ENCODE data around the gene TCF7L2.
"Not testable (repeated sequence)": the region's sequence is repeated elsewhere in the genome, so short reads cannot be mapped to it uniquely, and the experiment has no call there.

TCF7L2 gene

DNA sequence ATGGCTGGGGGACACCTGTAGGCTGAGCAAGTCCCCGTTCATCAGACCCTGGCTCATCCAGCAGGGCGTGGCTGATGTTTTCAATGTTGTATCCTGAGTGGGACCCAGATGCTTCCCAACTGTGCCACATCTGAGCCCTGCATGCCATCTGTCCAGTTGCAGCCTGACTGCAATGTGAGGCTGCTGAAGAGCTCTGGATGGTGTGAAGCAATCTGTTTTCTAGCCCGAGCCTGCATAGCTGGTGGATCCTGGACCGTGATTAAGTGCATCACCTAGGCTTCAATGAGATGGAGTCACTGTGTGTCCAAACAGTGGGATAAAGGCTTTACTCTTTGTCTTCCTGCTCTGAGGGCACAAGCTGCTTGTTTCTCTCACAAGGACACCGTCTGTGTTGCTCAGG lies 99.8 kb downstream of the TCF7L2 start:
- no peak for DNase-seq

DNA sequence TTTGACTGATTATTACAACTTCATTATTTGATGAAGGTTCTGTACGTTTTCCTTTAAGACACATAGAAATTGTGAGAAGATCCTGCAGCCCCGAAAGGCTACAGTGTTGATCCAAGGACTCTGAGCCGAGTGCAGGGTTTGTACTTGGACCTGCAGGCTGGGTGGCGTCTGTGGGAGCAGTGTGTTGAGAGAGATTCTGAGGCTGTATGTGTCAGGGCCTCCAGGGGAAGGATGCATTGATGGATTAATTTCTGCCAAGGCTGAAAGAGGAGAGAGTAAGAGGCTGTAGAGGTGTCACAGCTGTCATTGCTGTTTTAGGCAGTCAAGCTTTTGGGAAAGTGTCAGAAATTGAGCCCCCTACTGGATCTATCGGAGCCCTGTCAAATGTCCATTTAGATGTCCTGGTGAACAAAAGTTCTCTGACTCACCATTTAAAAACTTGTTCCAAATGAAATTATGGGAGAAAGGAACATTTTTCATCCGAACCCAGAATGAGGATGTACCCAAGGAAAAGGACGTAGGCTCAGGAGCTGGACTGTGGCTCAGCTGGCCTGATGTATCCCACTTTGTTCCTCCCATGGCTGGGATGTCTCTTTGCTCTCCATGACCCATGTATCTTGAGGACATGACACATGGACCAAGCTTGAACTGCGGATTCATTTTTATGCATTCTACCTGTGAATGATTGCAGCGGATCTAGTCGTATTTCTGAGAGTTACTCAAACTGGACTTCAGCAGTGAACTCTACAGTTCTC lies 102.2 kb downstream of the TCF7L2 start:
- no peak for DNase-seq

DNA sequence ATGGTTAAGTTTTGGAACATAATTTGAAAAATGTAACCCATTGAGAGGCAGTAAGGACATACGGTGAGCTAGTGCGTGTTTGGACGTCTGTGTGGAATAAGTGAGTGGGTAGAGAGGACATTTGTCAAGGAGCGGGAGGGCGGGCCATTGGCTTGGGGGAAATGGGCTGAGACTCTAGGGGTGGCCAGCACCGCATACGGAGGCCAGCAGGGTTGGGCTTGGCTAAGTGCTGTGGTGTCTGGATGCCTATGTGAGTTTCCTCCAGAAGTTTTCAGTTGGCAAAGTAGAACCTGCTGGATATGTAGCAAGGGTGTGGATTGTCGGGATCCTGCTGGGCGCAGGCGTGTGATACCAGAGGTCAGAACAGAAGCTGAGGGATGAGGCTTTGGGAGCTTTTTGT lies 103.0 kb downstream of the TCF7L2 start:
- no peak for DNase-seq

DNA sequence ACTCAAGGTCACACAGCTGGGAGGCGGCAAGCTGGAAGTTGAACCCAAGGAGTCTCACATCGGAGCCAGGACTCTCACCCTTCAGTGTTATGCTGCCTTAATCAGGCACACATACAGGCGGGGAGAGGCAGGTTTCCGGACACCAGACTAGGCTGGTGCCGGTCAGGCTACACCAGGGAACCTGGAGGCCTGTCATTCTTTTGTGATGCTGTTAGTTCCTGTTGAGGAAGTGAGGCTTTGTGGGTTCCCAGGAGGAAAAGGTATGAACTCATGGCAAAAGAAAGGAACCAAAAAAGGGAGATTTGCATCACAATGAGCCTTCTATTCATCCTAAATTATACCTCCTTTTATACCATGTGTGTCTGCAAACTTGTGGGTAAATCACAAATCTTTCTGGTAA lies 103.8 kb downstream of the TCF7L2 start:
- DNase-seq = no peak

DNA sequence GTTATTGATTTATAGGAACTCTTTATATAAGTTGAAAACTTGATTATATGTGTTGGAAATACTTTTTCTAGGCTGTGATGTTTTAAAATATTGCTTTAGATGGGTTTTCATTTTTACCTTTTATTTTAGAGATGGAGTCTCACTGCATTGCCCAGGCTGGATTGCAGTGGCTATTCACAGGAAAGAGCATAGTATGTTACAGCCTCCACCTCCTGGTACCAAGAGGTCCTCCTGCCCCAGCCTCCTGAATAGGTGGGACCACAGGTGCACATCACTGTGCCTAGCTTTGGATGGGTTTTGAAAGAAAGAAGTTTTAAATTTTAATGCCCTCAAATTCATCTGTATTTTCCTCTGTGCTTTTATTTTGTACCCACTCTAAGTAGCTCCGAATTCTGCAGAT lies 105.4 kb downstream of the TCF7L2 start:
- no peak for DNase-seq

DNA sequence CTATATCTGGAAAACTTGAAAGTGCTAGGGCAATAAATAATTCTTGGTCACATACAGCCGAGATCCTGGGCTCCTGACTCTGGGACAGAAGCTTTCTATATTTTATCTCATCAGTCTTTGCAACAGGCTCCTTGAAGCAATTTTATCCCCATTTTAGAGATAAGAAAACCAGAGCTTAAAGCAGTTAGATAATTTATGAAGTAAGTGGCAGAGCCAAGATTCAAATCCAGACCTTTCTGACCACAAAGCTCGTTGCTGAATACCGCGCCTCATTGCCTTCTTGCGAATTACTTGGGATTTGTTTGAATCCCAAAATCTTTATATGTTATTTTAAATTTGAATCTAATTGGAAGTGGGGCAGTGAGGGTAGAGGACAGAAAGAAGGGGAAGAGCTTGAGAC lies 106.0 kb downstream of the TCF7L2 start:
- DNase-seq = no peak

DNA sequence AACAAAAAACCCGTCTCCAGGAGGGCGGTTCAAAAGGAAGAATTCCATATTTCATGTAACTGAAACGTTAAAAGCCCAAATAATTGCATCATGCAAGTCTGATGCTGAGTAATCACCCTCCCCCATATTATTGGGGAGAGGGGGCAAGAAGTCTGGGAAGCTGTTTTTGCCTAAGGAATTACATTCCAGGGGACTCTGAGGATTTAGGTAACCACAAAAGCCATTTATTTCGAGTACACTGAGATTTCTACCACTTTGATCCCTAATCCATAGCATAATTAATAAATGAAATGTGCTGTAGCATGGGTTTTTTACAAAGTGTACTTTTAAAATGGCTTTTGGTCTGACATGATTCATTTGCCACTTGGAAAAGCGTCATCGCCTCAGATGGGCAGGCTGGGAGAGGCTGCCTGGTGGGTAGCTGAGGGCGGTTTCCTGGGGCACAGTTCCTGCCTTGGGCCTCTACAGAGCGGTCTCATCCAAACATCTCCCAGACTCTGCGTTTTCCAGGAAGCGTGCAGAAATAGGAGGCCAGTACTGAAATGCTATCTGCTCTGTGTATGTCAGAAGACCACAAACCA lies 106.5 kb downstream of the TCF7L2 start:
- no peak for DNase-seq

DNA sequence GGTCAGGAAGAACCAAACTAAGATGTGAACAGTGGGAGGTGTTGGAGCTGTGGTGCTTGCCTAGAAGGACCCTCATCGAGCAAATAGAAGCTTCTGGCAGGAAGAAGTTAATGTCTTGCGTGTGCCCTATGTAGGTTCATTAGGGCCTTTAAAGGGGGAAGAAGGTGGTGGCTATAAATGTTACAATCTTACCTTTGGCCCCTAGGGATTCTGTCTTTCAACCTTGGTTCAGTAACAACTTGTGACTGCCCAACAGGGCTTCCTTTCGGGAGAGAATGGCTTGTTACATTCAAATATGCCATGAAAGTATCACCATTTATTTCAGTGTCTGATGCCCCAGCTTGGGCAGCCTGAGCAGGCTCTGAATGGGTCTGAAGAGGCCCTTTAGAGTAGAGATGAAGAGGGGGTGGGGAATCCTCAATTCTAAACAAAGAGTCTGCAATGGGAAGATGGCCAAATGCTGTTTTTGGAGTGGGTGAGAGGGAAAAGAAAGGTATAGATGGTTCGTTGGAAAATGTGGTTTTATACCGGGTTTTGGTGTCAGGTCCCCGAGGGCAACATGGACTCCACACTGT lies 108.0 kb downstream of the TCF7L2 start:
- no peak for DNase-seq

DNA sequence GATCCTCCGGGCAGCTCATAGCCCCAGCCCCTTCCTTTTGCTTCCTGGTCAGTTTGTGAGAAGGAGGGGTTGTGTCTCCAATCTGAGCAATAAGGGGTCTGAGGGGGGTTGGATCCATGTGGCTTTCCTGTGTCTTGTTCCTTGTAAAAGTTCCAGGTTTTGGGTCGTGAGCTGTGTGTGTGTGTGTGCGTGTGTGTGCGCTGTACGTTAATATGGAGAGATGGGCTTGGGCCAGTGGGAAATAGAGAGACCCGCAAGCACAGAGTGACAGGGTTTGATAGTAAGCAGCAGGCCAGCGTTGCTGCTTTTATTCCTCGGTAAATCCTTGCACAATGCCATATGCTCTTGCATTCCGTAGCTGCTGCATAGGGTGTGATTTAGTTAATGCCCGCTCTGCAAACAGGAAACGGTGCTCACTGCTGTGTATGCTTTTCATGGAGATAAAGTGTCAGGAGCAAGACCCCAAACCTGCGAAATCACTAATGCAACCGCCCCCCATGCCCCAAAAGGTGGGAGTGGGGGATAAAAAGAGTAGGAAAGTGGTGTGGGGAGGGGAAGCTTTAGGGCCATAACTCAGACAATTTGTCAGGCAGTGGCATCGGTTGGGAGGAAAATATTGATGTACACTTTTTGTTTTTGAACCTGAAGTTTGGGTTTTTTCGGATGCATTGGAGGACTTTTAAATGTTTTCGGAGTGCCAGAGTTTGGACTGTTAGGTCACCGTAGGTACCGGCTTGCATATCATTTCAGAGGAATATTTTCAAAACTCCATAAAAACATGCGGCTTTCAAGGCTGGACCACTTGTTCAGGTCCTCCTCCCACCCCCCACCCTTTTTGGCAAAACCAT lies 108.7 kb downstream of the TCF7L2 start:
- DNase-seq = no peak

DNA sequence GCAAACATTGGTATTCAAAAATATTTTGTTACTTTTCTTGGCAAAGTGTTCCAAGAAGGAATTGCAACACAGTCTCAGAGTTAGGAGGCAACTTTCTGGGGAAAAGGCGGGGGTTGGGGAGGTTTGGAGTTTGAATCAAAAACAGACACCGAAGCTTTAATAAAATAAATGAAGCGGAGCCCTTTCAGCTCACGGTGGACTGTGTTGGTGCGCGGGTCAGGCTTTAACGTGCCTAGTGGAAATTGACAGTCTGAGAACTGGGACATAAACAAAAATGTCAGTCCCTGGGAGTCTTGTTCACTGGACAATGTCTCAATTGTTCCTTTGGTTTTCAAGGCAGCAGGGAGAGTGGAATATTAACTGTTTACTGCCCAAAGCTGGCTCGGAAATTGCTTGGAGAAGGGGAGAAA lies 109.3 kb downstream of the TCF7L2 start:
- DNase-seq = no peak

DNA sequence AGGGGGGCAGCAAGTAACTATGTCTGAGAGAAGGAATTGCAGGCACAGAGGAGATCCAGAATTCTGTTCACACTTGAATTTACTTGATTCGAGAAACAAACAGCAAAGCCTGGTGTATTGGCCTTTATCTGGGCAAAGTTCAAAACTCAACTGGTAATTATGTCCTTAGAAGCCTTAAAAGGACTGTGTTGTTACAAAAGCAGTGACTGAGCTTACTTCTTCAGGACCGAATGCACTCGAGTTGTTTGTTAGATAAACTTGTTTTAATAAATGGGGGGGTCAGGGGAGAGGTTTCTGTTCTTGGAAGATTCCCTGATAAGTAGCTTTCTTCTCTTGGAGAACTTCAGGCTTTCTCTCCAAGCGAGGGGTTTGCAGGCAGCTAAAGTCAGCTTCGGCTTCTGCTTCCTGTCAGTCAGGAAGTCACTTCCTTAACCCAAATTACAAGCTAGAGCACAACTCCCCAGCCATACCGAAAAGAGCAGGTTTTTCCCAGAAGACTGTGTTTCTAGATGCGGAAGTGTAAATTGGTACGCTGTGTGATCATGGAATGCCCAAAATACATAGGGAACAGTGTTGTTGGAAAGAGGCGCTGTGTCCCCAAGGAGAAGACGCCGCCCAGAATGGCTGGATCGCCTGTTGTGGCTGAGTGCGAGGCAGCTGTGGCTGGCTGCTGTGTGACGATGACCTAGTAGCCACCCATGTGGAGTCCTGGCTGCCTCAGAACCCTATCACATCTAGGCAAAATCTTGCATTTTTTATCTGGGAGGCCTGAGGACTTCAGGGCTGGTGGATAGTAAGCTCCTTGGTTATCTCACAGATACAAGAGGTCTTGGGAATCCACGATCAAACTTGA lies 110.4 kb downstream of the TCF7L2 start:
- no peak for DNase-seq

DNA sequence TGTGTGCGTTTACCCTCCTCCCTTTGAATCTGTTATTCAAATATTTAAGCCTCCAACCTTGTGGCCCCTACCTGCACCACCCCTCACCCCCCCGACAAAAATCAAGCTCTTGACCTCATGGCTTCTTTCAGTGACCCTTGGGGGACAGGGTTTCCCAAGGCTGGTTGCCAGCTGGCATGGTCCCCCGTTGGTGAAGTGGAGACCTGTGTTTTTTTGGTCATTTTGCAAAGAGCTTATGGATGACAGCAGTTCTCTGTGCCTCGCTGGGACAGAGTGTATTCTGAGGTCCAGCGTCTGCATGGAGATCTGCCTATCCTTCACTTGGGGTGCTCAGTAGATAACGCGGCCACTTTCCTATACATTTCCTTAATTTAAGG lies 111.0 kb downstream of the TCF7L2 start:
- DNase-seq = no peak

DNA sequence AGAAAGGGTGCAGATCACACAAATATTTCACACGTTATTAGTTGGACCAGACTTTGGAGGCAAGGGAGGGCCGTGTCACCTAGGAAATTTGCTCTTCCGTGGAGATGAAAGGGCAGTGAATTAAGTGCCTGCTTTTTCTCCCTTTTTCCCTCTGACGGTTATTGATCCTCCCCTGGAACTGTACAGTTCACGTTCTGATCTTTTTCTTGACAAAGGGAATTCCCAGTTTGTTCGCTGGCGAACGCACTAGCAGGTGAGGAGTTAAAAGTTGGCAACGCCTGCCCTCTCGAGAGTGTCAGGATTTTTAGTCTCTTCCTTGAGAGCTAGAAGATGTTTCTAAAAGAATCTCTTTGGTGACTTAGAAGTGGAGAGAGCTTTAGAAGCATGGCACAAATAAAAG lies 111.5 kb downstream of the TCF7L2 start:
- DNase-seq = no peak

DNA sequence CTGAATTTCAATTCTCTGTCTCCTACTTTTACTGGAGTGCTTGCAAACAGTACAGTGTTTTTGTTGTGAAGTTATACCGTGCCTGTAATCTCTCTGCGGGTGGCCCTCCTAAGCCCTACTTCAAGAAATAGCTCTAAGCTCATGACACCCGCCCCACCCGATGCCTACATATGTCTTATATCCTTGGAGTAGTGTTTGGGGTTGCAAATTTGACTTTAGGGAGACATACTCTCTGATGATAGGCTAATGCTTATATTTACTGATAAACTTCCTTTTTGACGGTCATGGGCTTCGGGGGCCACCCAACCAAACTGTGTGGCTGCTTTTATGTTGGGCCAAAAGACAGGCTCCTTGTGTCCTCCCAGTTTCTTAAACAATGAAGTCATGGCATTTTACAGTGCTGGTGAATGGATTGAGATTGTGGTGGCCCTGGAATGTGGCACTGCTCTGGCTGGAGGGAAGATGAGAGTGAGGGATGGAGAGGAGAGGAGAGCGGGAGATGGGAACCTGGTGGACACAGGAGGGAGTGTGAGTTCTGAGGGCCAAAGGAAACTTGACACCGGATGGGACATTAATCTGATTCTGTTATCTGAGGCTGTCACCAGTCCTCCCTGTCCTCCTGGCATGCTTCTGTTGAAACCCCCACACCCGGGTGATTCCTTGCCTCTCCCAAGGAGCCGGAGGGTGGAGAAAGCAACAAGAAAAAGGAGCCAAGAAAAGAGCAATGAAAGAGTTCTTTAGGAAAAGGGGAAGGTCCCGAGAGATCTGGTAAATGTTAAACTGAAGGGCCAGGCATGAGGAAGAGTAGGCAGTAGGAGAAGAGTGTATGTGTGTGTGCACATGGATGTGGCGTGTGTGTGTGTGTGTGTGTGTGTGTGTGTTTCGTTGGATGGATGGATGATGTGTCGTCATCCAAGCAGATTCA lies 113.3 kb downstream of the TCF7L2 start:
- DNase-seq = no peak

DNA sequence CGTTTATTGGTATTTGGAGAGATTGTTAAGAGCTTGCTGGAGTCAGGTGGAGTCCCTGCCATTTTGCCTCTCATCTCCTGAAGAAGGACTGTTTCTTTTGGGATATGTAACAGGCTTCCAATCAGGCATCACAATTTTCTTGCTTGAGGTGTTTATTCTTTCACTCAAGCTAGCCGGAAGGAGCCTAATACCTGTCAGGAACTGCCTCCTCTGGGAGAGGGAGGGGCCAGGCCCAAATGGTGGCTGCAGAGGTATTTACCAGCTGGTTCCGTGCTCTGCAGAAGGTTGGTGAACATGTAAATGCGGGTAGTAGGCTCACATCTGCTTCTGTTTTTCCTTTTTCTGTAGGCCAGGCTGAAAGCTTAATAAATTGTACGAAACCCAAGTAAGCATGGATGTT lies 114.0 kb downstream of the TCF7L2 start:
- no peak for DNase-seq

DNA sequence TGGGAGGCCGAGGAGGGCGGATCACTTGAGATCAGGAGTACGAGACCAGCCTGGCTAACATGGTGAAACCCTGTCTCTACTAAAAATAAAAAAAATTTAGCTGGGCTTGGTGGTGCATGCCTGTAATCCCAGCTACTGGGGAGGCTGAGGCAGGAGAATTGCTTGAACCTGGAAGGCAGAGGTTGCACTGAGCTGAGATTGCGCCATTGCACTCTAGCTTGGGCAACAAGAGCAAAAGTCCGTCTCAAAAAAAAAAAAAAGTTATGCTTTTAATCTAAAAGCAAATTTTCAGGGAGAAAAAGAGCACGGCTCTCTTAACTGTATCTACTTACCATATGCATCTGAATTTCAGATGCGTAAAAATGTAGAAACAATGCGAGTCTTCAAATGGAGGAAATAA lies 116.1 kb downstream of the TCF7L2 start:
- DNase-seq = not testable (repeated sequence)

DNA sequence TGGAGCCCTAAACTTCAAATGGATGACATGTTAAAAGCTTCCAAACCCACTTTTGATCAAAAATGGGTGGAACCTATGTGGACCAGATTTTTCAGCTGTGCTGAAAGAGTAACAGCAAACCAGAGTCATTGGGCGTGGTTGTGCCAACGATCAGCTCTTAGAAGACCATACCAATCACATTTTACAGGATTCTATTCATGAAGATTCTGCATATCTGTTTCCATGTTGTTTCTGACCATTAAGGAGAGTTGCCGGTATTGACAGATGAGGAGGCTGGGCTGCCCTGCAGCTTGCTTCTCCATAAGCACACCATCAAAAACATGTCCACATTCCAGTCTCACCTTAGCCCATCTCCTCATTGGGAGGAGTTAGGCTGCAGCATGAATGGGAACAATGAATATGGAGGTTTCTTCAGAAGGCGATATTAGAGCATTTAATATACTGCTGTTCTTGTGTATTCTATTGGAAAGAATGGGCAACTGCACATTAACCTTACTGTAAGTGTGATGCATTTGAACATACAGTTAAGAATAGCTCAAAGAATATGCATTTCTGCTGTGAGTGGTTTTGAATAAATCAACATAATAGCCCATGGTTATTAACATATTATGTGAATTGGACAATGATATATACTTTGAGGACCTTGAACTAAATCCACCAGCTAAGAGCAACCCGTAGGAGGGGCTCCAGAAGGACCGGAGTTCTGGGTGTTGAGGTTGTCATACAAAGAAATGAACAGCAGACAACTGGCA lies 116.7 kb downstream of the TCF7L2 start:
- DNase-seq = no peak

DNA sequence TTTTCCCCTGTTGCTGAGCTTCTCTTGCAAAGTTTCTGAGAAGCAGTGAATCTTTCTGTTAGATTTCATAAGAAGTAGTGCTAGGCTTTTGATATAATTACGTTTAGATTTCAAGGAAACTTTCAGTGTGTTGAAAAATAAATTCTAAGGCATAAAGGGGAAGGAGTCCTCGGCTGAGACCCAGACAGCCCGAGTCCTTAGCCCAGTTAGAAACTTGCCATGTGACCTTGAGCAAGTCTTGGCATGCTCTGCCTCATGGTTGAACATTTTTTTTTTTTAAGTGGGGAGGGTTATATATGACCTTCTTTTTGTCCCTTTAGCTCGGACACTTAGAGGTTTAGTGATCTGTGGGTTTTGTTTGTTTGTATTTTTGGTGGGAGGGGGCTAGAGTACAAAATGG lies 117.5 kb downstream of the TCF7L2 start:
- no peak for DNase-seq

DNA sequence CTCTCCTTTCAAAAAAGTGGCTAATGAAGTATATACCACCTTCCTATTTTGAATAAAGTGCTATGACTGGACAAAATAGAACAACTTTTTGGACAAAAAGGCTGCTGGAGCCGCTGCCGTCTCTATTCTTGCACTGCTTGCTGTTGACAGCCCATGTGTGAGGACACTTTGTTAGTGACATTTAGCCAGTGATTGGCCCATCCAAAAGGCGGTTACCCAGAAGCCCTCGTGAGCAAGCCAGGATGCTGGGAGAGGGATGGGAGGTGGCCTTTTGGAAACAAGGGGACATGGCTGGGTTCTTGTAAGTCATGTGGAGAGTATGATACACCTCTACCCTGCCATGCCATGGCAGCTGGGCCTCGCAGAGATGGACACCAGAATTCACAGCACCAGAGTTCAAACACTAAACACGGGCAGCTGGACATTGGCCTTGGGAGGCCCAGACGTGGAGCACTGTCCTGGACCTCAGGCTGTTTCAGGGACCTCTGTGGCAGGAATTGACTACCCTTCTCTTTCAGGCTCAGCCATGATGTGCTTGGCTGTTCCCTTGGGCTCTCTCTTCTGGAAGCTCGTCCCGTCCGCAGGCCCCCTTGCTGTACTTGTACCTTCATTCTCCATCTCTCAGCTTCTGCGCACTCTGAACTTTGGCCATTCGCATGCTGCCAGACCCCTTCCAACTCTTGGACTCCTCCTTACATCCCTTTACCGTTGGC lies 118.3 kb downstream of the TCF7L2 start:
- DNase-seq = no peak

DNA sequence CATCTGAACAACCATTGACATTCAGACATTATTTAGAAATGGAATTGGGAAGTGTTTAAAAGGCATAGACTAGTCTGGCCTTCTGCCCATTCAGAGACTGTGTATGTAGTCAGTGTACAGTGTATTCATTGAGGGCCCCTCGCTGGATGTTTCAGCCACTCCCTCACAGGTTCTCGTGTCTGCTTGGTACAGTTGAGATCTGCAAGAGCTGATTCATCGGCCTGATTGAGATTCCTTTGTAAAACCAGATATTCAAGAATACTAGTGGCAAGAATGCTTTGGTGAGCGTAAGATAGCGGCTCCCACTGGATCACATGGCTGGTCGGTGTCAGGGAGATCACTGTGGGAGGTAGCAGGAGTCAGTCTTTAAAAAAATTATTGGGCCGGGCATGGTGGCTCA lies 119.5 kb downstream of the TCF7L2 start:
- no peak for DNase-seq
